A204.1 (cell line): ENCODE data around the gene TP53BP1.
A peak's percentile ranks its signal among the peaks of the same experiment; 100 is the strongest.

Source experiments
- FAIRE-seq: peaks from 2 replicates; lab custom pipeline; 2012; peaks lifted over from hg19 to GRCh38; lab: Jason Lieb, UNC

TP53BP1 gene

GRCh38 chr15:43520138-43520537 is 27.2 kb upstream of the TP53BP1 start:
- no peak for FAIRE-seq

- no peak for FAIRE-seq
Observed at GRCh38 chr15:43519196-43519595, 26.2 kb upstream of the TP53BP1 start.

GRCh38 chr15:43518197-43518761 is 25.3 kb upstream of the TP53BP1 start:
- no peak for FAIRE-seq

- FAIRE-seq = no peak
Observed at GRCh38 chr15:43517354-43518196, 24.6 kb upstream of the TP53BP1 start, which contains the start of gene MAP1A. Gene MAP1A, plus strand, starts transcription at chr15:43517608. Its CDS starts 3,866 bp downstream, at chr15:43521474.

- no peak for FAIRE-seq
Observed at GRCh38 chr15:43516801-43517353, 23.9 kb upstream of the TP53BP1 start.

GRCh38 chr15:43516185-43516584 is 23.2 kb upstream of the TP53BP1 start:
- FAIRE-seq = no peak

- FAIRE-seq = no peak
Observed at GRCh38 chr15:43515741-43516140, 22.8 kb upstream of the TP53BP1 start.

- FAIRE-seq = no peak
Observed at GRCh38 chr15:43514241-43515057, 21.5 kb upstream of the TP53BP1 start.

GRCh38 chr15:43513550-43513949 is 20.6 kb upstream of the TP53BP1 start:
- FAIRE-seq = no peak

- no peak for FAIRE-seq
Observed at GRCh38 chr15:43511012-43511885, 18.3 kb upstream of the TP53BP1 start.

- FAIRE-seq = peak; percentile 91
Observed at GRCh38 chr15:43510200-43511011, 17.4 kb upstream of the TP53BP1 start.

- FAIRE-seq = peak; percentile 82
Observed at GRCh38 chr15:43509660-43510199, 16.8 kb upstream of the TP53BP1 start.

GRCh38 chr15:43508991-43509659 is 16.2 kb upstream of the TP53BP1 start:
- no peak for FAIRE-seq

GRCh38 chr15:43508421-43508820 is 15.5 kb upstream of the TP53BP1 start:
- FAIRE-seq = no peak

- no peak for FAIRE-seq
Observed at GRCh38 chr15:43505738-43506137, 12.8 kb upstream of the TP53BP1 start.

- no peak for FAIRE-seq
Observed at GRCh38 chr15:43499635-43500034, 6.7 kb upstream of the TP53BP1 start.

GRCh38 chr15:43498990-43499389 is 6.0 kb upstream of the TP53BP1 start:
- FAIRE-seq = no peak

GRCh38 chr15:43493703-43494472 is 932 bp upstream of the TP53BP1 start:
- no peak for FAIRE-seq

- FAIRE-seq = no peak
Observed at GRCh38 chr15:43492266-43492665, 690 bp downstream of the TP53BP1 start.
